IMR-90 (cell line): ENCODE data around the gene UTRN.

Experiments used
- BHLHE40 ChIP-seq: fragments of 150-350 bp; IDR thresholded peaks from 2 replicates; pipeline ENCODE4 v1.6.1; 2016; ENCODE audit warnings: mild to moderate bottlenecking, low read depth, low read length
- CEBPB ChIP-seq: IDR thresholded peaks from 2 replicates; pipeline ENCODE4 v1.6.1; 2012; ENCODE audit warnings: low read depth, low read length, improper control_type of control experiment
- CHD1 ChIP-seq: IDR thresholded peaks from 2 replicates; pipeline ENCODE4 v1.6.1; 2012; ENCODE audit warnings: low read depth, low read length, improper control_type of control experiment
- CTCF ChIP-seq: conservative IDR thresholded peaks from 2 replicates; pipeline ENCODE4 v1.5.1; 2012; ENCODE audit warnings: mild to moderate bottlenecking, low read depth, low read length, improper control_type of control experiment
- MAFK ChIP-seq: IDR thresholded peaks from 2 replicates; pipeline ENCODE4 v1.6.1; 2012; ENCODE audit warnings: low read depth, low read length, improper control_type of control experiment
- MAZ ChIP-seq: IDR thresholded peaks from 2 replicates; pipeline ENCODE4 v1.6.1; 2012; ENCODE audit warnings: low read depth, mild to moderate bottlenecking, low read length, improper control_type of control experiment, moderate library complexity, borderline replicate concordance
- MXI1 ChIP-seq: IDR thresholded peaks from 2 replicates; pipeline ENCODE4 v1.6.1; 2012; ENCODE audit warnings: low read depth, mild to moderate bottlenecking, low read length, moderate library complexity, borderline replicate concordance
- NFE2L2 ChIP-seq: fragments of 150-350 bp; IDR thresholded peaks from 2 replicates; pipeline ENCODE4 v1.6.1; 2016; ENCODE audit warnings: low read depth, mild to moderate bottlenecking, low read length
- POLR2A ChIP-seq: IDR thresholded peaks from 2 replicates; pipeline ENCODE4 v1.6.1; 2012; ENCODE audit warnings: mild to moderate bottlenecking, low read depth, low read length
- RAD21 ChIP-seq: IDR thresholded peaks from 2 replicates; pipeline ENCODE4 v1.6.1; 2012; ENCODE audit warnings: low read length, improper control_type of control experiment
- RCOR1 ChIP-seq: IDR thresholded peaks from 2 replicates; pipeline ENCODE4 v1.6.1; 2012; ENCODE audit warnings: mild to moderate bottlenecking, low read length, improper control_type of control experiment; ENCODE audit not compliant: insufficient replicate concordance
- RFX5 ChIP-seq: IDR thresholded peaks from 2 replicates; pipeline ENCODE4 v1.8.0; 2012; ENCODE audit warnings: low read depth, mild to moderate bottlenecking, low read length, moderate library complexity
- TF ChIP-seq, protein P1 (sequence below): fragments of 150-350 bp; IDR thresholded peaks from 2 replicates; pipeline ENCODE4 v1.6.1; 2016; ENCODE audit warnings: low read depth, mild to moderate bottlenecking, low read length, moderate library complexity, borderline replicate concordance

- no peak for TF ChIP-seq CEBPB
- no peak for TF ChIP-seq CTCF
- TF ChIP-seq RFX5 = no peak
- no peak for TF ChIP-seq BHLHE40
- TF ChIP-seq RAD21 = no peak
- TF ChIP-seq NFE2L2 = no peak
- TF ChIP-seq MXI1 = no peak
- no peak for TF ChIP-seq POLR2A
- no peak for TF ChIP-seq RCOR1
- TF ChIP-seq MAFK = no peak
- TF ChIP-seq, protein P1, sequence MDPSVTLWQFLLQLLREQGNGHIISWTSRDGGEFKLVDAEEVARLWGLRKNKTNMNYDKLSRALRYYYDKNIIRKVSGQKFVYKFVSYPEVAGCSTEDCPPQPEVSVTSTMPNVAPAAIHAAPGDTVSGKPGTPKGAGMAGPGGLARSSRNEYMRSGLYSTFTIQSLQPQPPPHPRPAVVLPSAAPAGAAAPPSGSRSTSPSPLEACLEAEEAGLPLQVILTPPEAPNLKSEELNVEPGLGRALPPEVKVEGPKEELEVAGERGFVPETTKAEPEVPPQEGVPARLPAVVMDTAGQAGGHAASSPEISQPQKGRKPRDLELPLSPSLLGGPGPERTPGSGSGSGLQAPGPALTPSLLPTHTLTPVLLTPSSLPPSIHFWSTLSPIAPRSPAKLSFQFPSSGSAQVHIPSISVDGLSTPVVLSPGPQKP = no peak
- no peak for TF ChIP-seq CHD1
- no peak for TF ChIP-seq MAZ
Measured at GRCh38 chr6:144278659-144279314, 6.3 kb upstream of the UTRN start.
